ENCODE results near the gene NKAPL.

The NKAPL gene

DNA sequence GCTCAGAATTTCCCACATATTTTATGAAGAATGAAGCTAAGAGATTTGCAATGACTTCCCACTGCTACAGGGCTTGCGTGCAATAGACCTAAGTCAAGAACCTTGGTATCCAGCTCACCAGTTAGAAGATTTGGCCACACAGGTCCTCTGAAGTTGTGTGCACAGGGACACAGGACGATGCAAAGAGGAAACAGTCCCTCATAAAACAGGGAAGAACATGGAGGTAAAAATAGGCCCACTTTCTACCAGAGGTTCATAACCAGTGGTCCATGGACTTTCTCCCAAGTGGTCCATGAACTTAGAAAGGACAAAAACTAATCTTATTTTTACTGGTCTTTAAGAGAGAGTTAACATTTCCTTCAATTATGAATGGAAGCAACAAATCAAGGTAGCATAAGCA lies 8.3 kb upstream of the NKAPL start:
- Histone ChIP-seq H3K27ac (ENCODE audit: low read depth, low read length) (no peak overlapping the region), H3K4me3 (ENCODE audit: low read depth, low read length) (peak overlapping the region; percentile 84), H3K9ac (ENCODE audit: low read depth, low read length) (no peak overlapping the region), H3K4me1 (ENCODE audit: control insufficient read depth, insufficient read depth, low read length) (peaks cover 14% of the 10 kb centered on the region), H3K36me3 (ENCODE audit: control insufficient read depth, insufficient read depth, low read length) (peaks cover 37% of the 10 kb centered on the region), H3K9me3 (ENCODE audit: control insufficient read depth, insufficient read depth, low read length) (no peaks in the 10 kb centered on the region), H3K27me3 (ENCODE audit: control insufficient read depth, insufficient read depth, low read length) (no peaks in the 10 kb centered on the region)

DNA sequence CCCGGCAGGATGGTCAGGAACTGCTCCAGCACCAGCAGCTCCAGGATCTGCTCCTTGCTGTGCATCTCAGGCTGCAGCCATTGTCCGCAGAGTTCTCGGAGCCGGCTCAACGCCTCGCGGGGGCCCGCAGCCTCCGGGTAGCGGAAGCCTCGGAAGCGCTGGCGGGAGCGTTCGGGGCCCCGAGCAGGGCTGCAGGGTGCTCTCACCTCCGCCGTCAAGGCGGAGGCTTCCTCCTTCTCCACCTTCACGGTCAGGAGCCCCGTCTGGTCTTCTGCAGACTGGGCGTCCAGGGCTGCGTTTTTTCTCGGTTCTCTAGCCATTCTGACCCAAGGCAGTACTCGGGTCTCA lies 7.5 kb upstream of the NKAPL start:
- peaks cover 28% of the 10 kb centered on the region for H3K36me3 ChIP-seq (ENCODE audit: control insufficient read depth, insufficient read depth, low read length)
- H3K4me1 ChIP-seq (ENCODE audit: control insufficient read depth, insufficient read depth, low read length): peaks cover 14% of the 10 kb centered on the region
- H3K4me3 ChIP-seq (ENCODE audit: low read depth, low read length): peak overlapping the region; percentile 84
- H3K9me3 ChIP-seq (ENCODE audit: control insufficient read depth, insufficient read depth, low read length): no peaks in the 10 kb centered on the region
- H3K9ac ChIP-seq (ENCODE audit: low read depth, low read length): peak overlapping the region; percentile 21
- peak overlapping the region; percentile 48 for H3K27ac ChIP-seq (ENCODE audit: low read depth, low read length)
- H3K27me3 ChIP-seq (ENCODE audit: control insufficient read depth, insufficient read depth, low read length): no peaks in the 10 kb centered on the region

DNA sequence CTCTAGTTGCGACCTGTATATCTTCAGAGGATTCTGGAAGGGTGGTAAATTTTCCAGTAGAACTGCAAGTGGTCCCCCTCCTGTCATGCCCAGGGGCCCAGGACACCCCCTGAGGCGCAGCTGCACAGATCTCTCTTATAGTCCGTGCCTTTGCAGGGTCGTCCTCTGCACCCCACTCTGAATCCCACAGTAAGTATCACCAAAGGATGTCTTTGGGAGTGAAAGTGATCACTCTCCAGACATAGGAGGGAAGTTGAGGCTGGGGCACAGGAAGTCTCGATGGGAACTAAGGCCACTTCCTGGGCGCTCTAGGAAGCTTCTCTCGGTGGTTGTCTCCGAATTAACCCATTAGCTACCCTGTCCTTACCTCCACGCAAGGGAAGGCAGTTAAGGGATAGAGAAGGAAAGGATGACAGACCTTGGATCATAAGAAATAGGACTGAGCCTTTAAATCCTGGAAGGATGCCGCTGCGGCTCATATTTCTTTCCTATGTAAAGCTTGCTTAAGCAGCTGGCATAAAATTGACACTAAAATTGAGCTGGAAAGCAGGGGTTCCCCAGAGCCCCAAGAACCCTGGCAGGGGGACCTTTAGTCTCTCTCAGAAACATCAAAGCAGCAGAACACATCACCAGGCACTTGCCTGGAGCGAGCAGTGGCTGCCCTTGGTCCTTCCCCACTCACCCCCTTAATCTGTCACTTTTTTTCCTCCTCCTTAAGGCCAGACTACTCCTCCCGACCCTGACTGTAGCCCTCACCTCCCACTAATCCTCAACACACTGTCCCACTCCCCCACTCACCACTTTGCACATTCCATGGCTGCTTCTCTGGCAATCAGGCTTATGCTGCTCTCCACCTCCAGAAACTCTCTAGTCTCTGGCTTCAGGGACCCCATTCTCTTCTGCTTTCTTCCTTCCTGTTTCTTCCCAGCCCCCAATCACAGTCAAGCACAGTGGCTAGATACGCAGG lies 6.8 kb upstream of the NKAPL start, which contains the start of gene ZKSCAN4:
Gene ZKSCAN4, minus strand, starts transcription at position 261 of the 967 bp plus-strand sequence. CDS start 289 bp downstream, outside the sequence.
- Histone ChIP-seq H3K36me3 (ENCODE audit: control insufficient read depth, insufficient read depth, low read length) (peaks cover 21% of the 10 kb centered on the region), H3K4me1 (ENCODE audit: control insufficient read depth, insufficient read depth, low read length) (peaks cover 14% of the 10 kb centered on the region), H3K27me3 (ENCODE audit: control insufficient read depth, insufficient read depth, low read length) (no peaks in the 10 kb centered on the region), H3K9ac (ENCODE audit: low read depth, low read length) (peak within 1 kb of the TSS; percentile 21), H3K4me3 (ENCODE audit: low read depth, low read length) (peak within 1 kb of the TSS; percentile 84), H3K27ac (ENCODE audit: low read depth, low read length) (peak within 1 kb of the TSS; percentile 48), H3K9me3 (ENCODE audit: control insufficient read depth, insufficient read depth, low read length) (no peaks in the 10 kb centered on the region)

DNA sequence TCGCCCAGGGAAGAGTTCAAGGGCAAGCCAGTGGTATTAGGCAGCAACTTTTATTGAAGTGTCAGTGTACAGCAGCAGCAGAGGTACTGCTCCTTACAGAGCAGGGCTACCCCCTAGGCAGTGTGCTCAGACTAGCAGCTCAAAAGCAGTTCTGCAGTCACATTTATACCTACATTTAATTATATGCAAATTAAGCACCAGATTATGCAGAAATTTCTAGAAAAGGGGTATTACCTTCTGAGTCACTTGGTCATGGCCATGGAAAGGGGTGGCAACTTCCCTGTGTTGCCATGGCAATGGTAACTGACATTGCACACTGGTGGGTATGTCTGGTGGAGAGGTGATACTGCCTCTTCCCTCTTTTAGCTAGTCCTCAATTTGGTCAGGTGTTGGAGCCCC lies 5.0 kb upstream of the NKAPL start:
- H3K9me3 ChIP-seq (ENCODE audit: control insufficient read depth, insufficient read depth, low read length): no peaks in the 10 kb centered on the region
- H3K4me1 ChIP-seq (ENCODE audit: control insufficient read depth, insufficient read depth, low read length): peaks cover 14% of the 10 kb centered on the region
- no peaks in the 10 kb centered on the region for H3K27me3 ChIP-seq (ENCODE audit: control insufficient read depth, insufficient read depth, low read length)
- no peak overlapping the region for H3K9ac ChIP-seq (ENCODE audit: low read depth, low read length)
- no peak overlapping the region for H3K4me3 ChIP-seq (ENCODE audit: low read depth, low read length)
- H3K36me3 ChIP-seq (ENCODE audit: control insufficient read depth, insufficient read depth, low read length): peaks cover 4% of the 10 kb centered on the region; the same call in 1 of the 2 replicates
- no peak overlapping the region for H3K27ac ChIP-seq (ENCODE audit: low read depth, low read length)

DNA sequence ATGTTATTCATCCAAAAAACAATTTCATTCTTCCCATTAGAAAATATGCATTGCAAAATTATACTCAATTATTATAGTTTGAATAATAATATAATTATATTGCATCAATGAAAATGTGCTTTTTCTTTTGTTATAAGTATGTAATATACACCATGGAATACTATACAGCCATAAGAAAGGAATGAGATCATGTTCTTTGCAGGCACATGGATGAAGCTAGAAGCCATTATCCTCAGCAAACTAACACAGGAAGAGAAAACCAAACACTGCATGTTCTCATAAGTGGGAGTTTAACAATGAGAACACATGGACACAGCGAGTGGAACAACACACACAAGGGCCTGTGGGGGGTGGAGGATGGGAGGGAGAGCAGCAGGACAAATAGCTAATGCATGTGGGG lies 2.1 kb upstream of the NKAPL start:
- H3K36me3 ChIP-seq (ENCODE audit: control insufficient read depth, insufficient read depth, low read length): no peaks in the 10 kb centered on the region
- no peaks in the 10 kb centered on the region for H3K27me3 ChIP-seq (ENCODE audit: control insufficient read depth, insufficient read depth, low read length)
- no peak overlapping the region for H3K4me3 ChIP-seq (ENCODE audit: low read depth, low read length)
- H3K9me3 ChIP-seq (ENCODE audit: control insufficient read depth, insufficient read depth, low read length): no peaks in the 10 kb centered on the region
- no peak overlapping the region for H3K9ac ChIP-seq (ENCODE audit: low read depth, low read length)
- peaks cover 9% of the 10 kb centered on the region for H3K4me1 ChIP-seq (ENCODE audit: control insufficient read depth, insufficient read depth, low read length)
- H3K27ac ChIP-seq (ENCODE audit: low read depth, low read length): no peak overlapping the region

DNA sequence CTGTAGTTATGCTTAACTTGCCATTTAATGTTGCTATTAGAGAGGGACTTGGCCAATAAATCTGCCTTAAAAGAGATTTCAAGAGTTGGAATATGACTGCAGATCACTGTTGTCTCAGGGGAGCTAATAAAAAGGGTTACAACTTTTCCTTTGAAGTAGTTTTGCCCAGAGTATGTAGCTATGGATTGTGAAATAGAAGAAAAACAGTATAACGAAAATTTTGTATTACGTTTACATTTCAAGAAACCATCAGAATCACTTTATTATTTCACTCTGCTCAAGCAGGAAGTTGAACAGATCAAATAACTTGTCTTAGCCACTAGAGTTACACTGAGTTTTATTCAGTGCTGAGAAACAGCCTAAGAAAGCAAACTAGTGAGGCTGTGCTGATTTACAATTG lies 4.8 kb downstream of the NKAPL start:
- Histone ChIP-seq H3K4me3 (ENCODE audit: low read depth, low read length) (no peak overlapping the region), H3K9ac (ENCODE audit: low read depth, low read length) (no peak overlapping the region), H3K4me1 (ENCODE audit: control insufficient read depth, insufficient read depth, low read length) (0 out of 2 replicates have a peak, but pooled peaks cover 7% of the 10 kb centered on the region), H3K27ac (ENCODE audit: low read depth, low read length) (no peak overlapping the region), H3K36me3 (ENCODE audit: control insufficient read depth, insufficient read depth, low read length) (no peaks in the 10 kb centered on the region), H3K9me3 (ENCODE audit: control insufficient read depth, insufficient read depth, low read length) (no peaks in the 10 kb centered on the region), H3K27me3 (ENCODE audit: control insufficient read depth, insufficient read depth, low read length) (no peaks in the 10 kb centered on the region)

DNA sequence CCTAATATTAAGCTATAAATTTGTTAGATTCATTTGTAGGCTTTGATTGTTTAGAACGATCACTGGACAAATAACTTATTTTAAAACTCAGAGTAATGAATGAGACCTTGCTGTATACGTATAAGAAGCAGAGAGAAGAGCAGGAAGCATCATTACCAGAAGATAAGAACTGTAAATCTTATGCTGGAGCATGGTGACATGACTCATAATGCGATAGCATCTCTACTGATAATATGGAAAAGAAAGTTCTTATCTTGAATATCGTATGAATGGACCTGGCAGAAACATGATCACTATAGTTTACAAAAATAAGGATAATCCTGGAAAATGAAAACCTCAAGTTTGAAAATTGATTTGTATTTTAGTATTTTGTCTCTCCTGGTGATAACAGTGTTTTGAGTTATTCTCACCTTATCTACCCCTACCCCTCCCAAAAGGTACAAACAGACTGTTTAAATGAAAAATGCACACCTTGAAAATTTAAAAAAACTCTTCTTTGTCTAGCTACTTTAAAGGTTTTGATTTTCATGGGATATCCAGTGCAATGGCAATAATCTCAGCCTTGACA lies 5.8 kb downstream of the NKAPL start:
- Histone ChIP-seq H3K4me1 (ENCODE audit: control insufficient read depth, insufficient read depth, low read length) (0 out of 2 replicates have a peak, but pooled peaks cover 7% of the 10 kb centered on the region), H3K27ac (ENCODE audit: low read depth, low read length) (no peak overlapping the region), H3K36me3 (ENCODE audit: control insufficient read depth, insufficient read depth, low read length) (no peaks in the 10 kb centered on the region), H3K4me3 (ENCODE audit: low read depth, low read length) (no peak overlapping the region), H3K9ac (ENCODE audit: low read depth, low read length) (no peak overlapping the region), H3K9me3 (ENCODE audit: control insufficient read depth, insufficient read depth, low read length) (no peaks in the 10 kb centered on the region), H3K27me3 (ENCODE audit: control insufficient read depth, insufficient read depth, low read length) (no peaks in the 10 kb centered on the region)

DNA sequence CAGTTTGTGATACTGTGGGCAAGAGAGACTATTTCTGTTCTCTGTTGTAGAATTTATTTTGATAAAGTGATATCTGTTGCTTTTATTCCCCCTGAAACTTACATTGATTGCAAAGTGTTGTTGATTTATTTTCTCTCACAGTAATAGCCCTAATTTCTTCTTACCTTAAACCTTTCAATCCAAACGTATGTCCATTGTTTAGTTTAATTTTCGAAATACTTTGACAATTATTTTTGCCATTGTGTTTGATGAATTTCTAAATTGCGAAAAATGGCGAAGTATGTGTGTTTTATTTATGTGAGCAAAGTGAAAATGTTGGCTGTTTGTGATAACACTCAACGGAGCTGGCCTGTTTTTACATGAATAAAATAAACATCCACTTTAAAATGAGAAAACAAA lies 7.5 kb downstream of the NKAPL start:
- H3K9me3 ChIP-seq (ENCODE audit: control insufficient read depth, insufficient read depth, low read length): no peaks in the 10 kb centered on the region
- no peaks in the 10 kb centered on the region for H3K27me3 ChIP-seq (ENCODE audit: control insufficient read depth, insufficient read depth, low read length)
- H3K27ac ChIP-seq (ENCODE audit: low read depth, low read length): peak overlapping the region; percentile 93
- H3K4me1 ChIP-seq (ENCODE audit: control insufficient read depth, insufficient read depth, low read length): 0 out of 2 replicates have a peak, but pooled peaks cover 7% of the 10 kb centered on the region
- peak overlapping the region; percentile 73 for H3K9ac ChIP-seq (ENCODE audit: low read depth, low read length)
- no peaks in the 10 kb centered on the region for H3K36me3 ChIP-seq (ENCODE audit: control insufficient read depth, insufficient read depth, low read length)
- H3K4me3 ChIP-seq (ENCODE audit: low read depth, low read length): peak overlapping the region; percentile 79

DNA sequence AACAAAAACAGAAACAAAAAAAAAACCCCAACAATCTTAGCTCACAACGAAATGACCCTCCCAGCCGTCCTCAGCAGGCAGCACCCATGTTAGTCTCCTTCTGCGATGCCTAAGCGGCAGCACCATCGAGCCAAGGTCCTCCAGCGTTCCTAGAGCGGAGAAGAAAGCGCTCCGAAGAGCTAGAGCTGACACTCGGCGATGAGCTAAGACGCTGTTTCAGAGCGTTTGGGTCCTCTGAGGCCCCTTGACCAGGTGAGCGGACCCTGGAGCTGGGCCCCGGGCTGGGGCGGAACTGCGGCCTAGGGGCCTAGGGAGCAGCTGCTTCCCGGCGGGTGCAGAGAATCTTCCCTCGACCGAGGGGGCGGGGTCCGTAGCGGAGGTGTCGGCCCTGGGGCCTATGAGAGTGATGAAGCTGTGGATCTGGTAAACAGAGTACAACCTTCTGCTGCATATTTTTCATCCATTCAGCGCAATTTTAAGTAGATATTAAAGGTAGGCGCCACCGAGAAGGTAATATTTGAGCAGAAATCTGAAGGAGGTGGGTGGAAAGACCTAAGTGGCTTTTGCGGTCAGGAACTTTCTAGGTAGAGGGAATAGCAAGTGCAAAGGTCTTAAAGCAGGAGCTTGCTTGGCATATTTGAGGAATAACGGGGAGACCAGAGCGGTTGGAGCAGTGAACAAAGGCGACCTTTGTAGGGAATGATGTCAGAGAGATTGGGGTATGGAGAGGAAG lies 8.0 kb downstream of the NKAPL start, which contains the start of gene ZSCAN26:
Gene ZSCAN26, plus strand, starts transcription at position 182 of the 733 bp plus-strand sequence. CDS start 4,777 bp downstream, outside the sequence.
- Histone ChIP-seq H3K27ac (ENCODE audit: low read depth, low read length) (peak within 1 kb of the TSS; percentile 93), H3K4me1 (ENCODE audit: control insufficient read depth, insufficient read depth, low read length) (0 out of 2 replicates have a peak, but pooled peaks cover 7% of the 10 kb centered on the region), H3K9me3 (ENCODE audit: control insufficient read depth, insufficient read depth, low read length) (no peaks in the 10 kb centered on the region), H3K27me3 (ENCODE audit: control insufficient read depth, insufficient read depth, low read length) (no peaks in the 10 kb centered on the region), H3K4me3 (ENCODE audit: low read depth, low read length) (peak within 1 kb of the TSS; percentile 79), H3K9ac (ENCODE audit: low read depth, low read length) (peak within 1 kb of the TSS; percentile 73), H3K36me3 (ENCODE audit: control insufficient read depth, insufficient read depth, low read length) (peaks cover 4% of the 10 kb centered on the region)

DNA sequence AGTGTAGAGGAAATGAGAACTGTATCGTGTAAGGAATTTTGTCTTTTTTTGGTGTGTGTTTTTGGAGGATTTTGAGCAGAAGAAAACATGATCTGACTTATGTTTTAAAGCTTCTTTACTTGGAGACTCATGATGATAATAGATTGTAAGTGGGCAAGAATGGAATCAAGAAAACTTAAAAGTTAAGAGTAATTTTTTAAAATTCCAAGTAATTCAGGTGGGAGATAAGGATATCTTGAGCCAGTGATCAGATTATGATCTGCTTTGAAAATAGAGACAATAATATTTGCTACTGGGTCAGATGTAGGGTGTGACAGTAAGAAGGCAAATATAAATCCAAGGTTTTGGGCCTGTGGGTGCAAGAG lies 8.6 kb downstream of the NKAPL start:
- Histone ChIP-seq H3K9me3 (ENCODE audit: control insufficient read depth, insufficient read depth, low read length) (no peaks in the 10 kb centered on the region), H3K9ac (ENCODE audit: low read depth, low read length) (peak overlapping the region; percentile 73), H3K36me3 (ENCODE audit: control insufficient read depth, insufficient read depth, low read length) (peaks cover 10% of the 10 kb centered on the region), H3K4me3 (ENCODE audit: low read depth, low read length) (peak overlapping the region; percentile 79), H3K27me3 (ENCODE audit: control insufficient read depth, insufficient read depth, low read length) (no peaks in the 10 kb centered on the region), H3K27ac (ENCODE audit: low read depth, low read length) (no peak overlapping the region), H3K4me1 (ENCODE audit: control insufficient read depth, insufficient read depth, low read length) (0 out of 2 replicates have a peak, but pooled peaks cover 7% of the 10 kb centered on the region)

All from HUES48 (cell line).